ENCODE results near the gene DISP3. TPM values are rescaled to one million over a fixed set of nuclear protein-coding genes. Genes with fewer than 3 reads are reported as not detected.

DISP3 gene
- total RNA-seq, 1 experiment from 2014 or later, result 2.3 TPM

DNA sequence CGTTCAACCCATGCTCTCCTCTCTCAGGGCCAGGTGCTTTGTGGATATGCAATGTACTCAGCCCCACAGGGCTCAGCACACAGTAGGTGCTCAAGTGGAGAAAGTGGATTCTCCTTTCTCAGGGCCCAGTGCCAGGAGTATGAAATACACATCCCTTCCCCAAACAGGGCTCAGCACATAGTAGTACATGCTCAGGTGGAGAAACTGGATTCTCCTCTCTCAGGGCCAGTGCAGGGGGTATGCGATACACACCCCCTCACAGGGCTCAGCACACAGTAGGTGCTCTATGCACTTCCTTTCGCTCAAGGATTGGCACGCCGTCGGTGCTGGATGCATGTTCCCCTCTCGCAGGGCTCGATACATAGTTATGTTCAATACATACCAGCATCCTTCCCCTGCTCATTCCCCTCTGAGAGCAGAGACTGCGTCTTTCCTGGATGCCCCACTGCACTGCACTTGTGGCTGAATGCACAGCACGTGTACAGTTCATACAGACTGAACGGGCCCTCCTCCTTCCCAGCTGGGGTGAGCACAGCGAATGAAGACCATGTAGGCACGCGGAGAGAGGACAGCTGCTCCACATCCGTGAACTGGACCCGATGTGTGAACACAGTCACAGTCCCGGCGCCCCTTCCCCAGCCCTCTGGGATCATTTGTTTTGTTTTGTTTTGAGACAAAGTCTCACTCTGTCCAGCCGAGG lies 16.6 kb upstream of the DISP3 start:
- ATAC-seq (no peak), DNase-seq (ENCODE audit: low read depth, low spot score) (no peak)
- Histone ChIP-seq H4K20me1 (ENCODE audit: insufficient read depth) (no peaks in the 10 kb centered on the region), H3K9me3 (ENCODE audit: control insufficient read depth in 1 of 2, insufficient read depth in 1 of 2, low read depth in 1 of 2, low read length in 2 of 2) (no peaks in the 10 kb centered on the region), H2AFZ (ENCODE audit: low read depth, low read length, poor library complexity, severe bottlenecking) (no peak overlapping the region), H3K27me3 (ENCODE audit: insufficient read depth, low read length) (peaks cover 54% of the 10 kb centered on the region), H3K27ac (ENCODE audit: low read depth, low read length) (no peak overlapping the region), H3K9ac (ENCODE audit: low read length) (no peak overlapping the region), H3K4me3 (replicated peaks in 1 of 2; ENCODE audit: low read depth in 1 of 2, low read length in 2 of 2) (no peak overlapping the region), H3K79me2 (ENCODE audit: insufficient read depth, low read length) (no peaks in the 10 kb centered on the region), H3K4me1 (ENCODE audit: control insufficient read depth in 1 of 2, insufficient read depth in 2 of 2, low read length in 2 of 2) (no peaks in the 10 kb centered on the region), H3K9me2 (ENCODE audit: insufficient read depth) (no peaks in the 10 kb centered on the region), H3K36me3 (ENCODE audit: control insufficient read depth in 1 of 2, insufficient read depth in 2 of 2, low read length in 2 of 2) (no peaks in the 10 kb centered on the region), H3K4me2 (ENCODE audit: low read length) (no peak overlapping the region)
- ChIA-PET CTCF (no interaction called here), RAD21 (ENCODE audit: low non-redundant PET in 1 of 2, low total read pairs in 2 of 2, uncharacterized antibody in 2 of 2, unreplicated experiment in 2 of 2) (no interaction called here), POLR2A (no interaction called here)
- no peak for TF ChIP-seq CBX3 (IDR thresholded peaks at IDR 0.05; ENCODE audit: low read depth)
- TF ChIP-seq EGR1 (IDR thresholded peaks at IDR 0.05; ENCODE audit: low read depth), result no peak
- no peak for TF ChIP-seq ZNF274 (IDR thresholded peaks at IDR 0.05; ENCODE audit: low read depth, low read length)
- TF ChIP-seq FOSL1 (IDR thresholded peaks at IDR 0.05; ENCODE audit: low read depth), result no peak
- TF ChIP-seq JUND (IDR thresholded peaks at IDR 0.05), result no peak
- TF ChIP-seq SP1 (IDR thresholded peaks at IDR 0.05; ENCODE audit: low read depth), result no peak
- TF ChIP-seq, protein P1, sequence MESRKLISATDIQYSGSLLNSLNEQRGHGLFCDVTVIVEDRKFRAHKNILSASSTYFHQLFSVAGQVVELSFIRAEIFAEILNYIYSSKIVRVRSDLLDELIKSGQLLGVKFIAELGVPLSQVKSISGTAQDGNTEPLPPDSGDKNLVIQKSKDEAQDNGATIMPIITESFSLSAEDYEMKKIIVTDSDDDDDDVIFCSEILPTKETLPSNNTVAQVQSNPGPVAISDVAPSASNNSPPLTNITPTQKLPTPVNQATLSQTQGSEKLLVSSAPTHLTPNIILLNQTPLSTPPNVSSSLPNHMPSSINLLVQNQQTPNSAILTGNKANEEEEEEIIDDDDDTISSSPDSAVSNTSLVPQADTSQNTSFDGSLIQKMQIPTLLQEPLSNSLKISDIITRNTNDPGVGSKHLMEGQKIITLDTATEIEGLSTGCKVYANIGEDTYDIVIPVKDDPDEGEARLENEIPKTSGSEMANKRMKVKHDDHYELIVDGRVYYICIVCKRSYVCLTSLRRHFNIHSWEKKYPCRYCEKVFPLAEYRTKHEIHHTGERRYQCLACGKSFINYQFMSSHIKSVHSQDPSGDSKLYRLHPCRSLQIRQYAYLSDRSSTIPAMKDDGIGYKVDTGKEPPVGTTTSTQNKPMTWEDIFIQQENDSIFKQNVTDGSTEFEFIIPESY (IDR thresholded peaks at IDR 0.05; ENCODE audit: extremely low read depth, insufficient replicate concordance, low read length), result no peak
- TF ChIP-seq POLR2AphosphoS5 (IDR thresholded peaks at IDR 0.05; ENCODE audit: low read depth, low read length), result no peak
- TF ChIP-seq, protein P2, sequence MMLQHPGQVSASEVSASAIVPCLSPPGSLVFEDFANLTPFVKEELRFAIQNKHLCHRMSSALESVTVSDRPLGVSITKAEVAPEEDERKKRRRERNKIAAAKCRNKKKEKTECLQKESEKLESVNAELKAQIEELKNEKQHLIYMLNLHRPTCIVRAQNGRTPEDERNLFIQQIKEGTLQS (IDR thresholded peaks at IDR 0.05), result no peak
- TF ChIP-seq, protein P3, sequence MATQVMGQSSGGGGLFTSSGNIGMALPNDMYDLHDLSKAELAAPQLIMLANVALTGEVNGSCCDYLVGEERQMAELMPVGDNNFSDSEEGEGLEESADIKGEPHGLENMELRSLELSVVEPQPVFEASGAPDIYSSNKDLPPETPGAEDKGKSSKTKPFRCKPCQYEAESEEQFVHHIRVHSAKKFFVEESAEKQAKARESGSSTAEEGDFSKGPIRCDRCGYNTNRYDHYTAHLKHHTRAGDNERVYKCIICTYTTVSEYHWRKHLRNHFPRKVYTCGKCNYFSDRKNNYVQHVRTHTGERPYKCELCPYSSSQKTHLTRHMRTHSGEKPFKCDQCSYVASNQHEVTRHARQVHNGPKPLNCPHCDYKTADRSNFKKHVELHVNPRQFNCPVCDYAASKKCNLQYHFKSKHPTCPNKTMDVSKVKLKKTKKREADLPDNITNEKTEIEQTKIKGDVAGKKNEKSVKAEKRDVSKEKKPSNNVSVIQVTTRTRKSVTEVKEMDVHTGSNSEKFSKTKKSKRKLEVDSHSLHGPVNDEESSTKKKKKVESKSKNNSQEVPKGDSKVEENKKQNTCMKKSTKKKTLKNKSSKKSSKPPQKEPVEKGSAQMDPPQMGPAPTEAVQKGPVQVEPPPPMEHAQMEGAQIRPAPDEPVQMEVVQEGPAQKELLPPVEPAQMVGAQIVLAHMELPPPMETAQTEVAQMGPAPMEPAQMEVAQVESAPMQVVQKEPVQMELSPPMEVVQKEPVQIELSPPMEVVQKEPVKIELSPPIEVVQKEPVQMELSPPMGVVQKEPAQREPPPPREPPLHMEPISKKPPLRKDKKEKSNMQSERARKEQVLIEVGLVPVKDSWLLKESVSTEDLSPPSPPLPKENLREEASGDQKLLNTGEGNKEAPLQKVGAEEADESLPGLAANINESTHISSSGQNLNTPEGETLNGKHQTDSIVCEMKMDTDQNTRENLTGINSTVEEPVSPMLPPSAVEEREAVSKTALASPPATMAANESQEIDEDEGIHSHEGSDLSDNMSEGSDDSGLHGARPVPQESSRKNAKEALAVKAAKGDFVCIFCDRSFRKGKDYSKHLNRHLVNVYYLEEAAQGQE (IDR thresholded peaks at IDR 0.05; ENCODE audit: low read depth), result no peak
- BruUV-seq (replicated peaks), result no TSS peak
- intact Hi-C loops (cut with micrococcal nuclease), result no loop called here

Data from HCT116 (cell line).